GM19452 (cell line): ENCODE data around the gene KIF26B.

ENCODE experiments used
- ATAC-seq: cut with Tn5 transposase; IDR thresholded peaks from one replicate; pipeline ENCODE4 v1.9.1; 2021; ENCODE audit not compliant: unreplicated experiment

The KIF26B gene

GRCh38 chr1:245409341-245410195, 254.8 kb downstream of the KIF26B start:
- no peak for ATAC-seq

DNA sequence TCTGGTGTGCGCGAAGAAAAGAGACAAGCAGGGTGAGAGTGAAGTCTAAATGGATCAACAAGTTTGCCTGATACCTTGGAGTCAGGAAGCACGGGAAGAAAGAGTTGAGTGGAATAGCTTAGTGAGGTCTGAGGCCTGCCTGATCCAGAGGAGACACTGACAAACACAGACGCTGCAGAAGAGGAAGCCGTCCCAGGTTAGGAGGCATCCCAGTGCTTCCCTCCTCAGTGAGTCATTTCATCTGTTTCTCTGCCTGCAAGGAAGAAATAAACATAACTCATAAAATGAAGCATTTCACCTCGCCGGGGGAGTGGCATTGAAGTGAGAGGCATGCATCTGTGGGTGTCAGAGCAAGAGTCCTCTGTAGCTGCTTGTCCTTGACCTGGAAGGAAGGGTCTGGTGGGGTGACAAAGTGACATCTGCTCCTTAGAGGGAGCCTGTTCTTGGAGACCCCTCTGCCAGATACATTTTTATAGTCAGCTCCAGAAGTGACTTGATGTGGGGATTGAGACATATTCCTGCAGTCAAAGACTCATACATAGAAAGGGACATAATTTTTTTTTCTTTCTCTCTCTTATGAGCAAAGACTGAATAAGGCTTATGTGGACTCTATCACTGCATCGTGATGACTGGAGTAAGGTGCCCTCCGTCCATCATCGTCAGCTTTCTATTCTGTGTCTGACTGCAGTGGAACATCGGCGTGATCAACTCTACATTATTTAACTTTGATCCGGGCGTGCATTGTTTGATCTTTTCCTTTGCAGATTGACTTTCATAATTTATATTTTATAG, 256.7 kb downstream of the KIF26B start:
- no peak for ATAC-seq

- ATAC-seq, result no peak
Measured at GRCh38 chr1:245412306-245412705, 257.5 kb downstream of the KIF26B start.

GRCh38 chr1:245416781-245417180, 262.0 kb downstream of the KIF26B start:
- ATAC-seq, result no peak

GRCh38 chr1:245418077-245418476, 263.3 kb downstream of the KIF26B start:
- ATAC-seq, result no peak

DNA sequence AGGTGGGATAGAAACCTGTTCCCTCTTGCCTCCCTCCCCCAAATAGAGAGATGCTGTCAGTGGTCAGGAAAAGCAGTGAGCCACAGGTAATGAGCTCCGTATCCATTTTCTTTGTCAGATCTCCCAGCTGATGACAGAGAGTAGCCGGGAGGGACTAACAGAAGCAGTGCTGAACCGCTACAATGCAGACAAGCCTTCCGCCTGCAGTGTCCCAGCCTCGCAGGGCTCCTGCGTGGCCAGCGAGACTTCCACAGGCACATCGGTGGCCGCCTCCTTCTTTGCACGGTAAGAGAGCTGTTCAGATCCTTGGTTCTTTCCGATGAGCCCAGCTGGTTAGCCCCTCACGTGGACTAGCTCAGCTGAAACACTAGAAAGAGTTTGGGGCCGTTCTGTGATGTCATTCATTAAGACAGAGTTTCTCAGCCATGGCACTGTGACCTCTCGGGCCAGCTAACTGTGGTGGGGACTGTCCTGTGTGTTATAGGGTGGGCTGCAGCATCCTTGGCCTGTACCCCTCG, 264.7 kb downstream of the KIF26B start:
- ATAC-seq, result no peak

DNA sequence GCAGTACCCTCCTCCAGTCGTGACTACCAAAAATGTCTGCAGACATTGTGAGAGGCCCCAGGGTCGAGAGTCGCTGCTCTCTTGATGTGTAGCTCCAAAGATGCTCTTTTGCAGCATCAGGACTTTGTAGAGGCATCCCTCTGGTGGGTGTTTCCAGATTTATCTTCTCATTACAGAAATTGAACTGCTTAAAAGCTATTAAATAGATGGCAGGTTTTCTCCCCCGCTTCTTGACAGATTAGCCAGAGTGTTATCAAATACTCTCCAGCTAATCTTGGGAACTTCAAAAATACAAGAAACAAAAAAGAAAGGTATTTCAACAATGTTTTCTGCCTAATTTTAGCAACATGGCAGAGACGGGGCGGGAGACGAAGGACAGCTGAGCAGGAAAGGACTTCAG, 265.2 kb downstream of the KIF26B start:
- no peak for ATAC-seq

DNA sequence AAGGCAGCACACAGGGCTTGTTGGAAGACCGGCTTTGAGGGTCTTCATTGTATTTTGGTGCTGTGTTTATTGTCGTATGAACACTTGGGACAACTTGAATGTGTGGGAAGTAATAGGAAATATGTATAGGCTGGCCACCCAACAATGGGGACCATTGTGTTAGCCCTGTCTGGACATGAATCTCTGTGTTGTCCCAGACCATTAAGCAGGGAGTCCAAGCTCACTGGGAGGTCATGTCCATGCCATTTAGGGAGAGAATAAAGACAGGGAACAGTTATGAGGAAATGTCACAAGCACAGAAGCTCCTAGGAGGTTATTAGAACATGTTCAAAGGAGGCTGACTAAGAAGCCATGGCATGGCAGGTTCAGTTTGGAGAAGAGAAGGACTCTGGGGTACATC, 266.1 kb downstream of the KIF26B start:
- no peak for ATAC-seq

DNA sequence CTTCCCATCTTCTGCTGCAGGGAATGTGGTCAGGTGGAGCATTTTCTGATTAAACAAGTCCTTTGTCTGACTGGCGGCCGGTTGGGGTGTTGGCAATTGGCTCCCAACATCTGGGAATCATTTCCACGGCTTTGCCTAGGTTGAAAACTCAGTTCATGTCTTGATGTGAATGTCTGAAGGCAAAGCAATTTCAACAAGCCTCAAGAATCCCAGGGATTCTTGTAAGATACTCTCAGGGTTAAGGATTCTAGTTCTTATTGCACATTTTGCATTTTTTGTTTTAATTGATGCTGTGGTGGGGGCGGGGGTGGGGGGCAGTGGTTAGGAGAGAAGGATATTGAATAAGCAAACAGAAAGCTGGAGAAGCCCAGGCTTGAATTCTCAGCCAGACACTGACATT, 273.9 kb downstream of the KIF26B start:
- ATAC-seq, result no peak

DNA sequence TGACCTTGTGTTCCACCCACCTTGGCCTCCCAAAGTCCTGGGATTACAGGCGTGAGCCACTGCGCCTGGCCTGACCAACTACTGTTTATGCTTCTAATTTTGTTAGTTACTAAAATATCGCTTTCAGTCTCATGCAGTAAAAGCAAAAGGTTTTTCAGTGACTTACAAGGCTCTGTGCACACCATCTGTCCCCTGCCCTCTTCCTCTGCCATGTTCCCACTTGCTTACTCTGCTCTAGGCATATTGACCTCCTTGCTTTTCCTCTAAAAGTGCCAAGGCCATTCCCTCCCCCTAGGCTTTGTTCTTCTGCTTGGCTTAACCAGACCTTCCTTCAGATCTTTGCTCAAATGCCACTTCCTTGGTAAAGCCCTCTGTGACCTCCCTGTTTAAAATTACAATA, 276.9 kb downstream of the KIF26B start:
- ATAC-seq, result no peak

GRCh38 chr1:245432228-245432875, 277.6 kb downstream of the KIF26B start:
- ATAC-seq, result no peak

GRCh38 chr1:245433561-245433960, 278.8 kb downstream of the KIF26B start:
- ATAC-seq, result no peak

GRCh38 chr1:245434280-245434679, 279.5 kb downstream of the KIF26B start:
- no peak for ATAC-seq

DNA sequence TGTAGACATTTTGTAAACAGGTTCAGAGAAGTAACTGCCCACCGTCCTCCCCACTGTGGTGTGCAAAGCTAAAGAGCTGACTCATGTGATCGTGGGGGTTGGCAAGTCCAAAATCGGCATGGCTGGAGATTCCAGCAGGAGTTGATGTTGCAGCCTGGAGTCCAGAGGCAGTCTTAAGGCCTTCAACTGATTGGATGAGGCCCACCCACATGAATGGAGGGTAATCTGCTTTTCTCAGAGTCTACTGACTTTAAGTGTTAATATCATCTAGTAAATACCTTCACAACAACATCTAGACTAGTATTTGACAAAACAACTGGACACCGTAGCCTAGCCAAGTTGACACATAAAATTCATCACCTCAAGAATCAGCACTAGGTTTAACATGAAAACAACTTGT, 281.6 kb downstream of the KIF26B start:
- no peak for ATAC-seq

DNA sequence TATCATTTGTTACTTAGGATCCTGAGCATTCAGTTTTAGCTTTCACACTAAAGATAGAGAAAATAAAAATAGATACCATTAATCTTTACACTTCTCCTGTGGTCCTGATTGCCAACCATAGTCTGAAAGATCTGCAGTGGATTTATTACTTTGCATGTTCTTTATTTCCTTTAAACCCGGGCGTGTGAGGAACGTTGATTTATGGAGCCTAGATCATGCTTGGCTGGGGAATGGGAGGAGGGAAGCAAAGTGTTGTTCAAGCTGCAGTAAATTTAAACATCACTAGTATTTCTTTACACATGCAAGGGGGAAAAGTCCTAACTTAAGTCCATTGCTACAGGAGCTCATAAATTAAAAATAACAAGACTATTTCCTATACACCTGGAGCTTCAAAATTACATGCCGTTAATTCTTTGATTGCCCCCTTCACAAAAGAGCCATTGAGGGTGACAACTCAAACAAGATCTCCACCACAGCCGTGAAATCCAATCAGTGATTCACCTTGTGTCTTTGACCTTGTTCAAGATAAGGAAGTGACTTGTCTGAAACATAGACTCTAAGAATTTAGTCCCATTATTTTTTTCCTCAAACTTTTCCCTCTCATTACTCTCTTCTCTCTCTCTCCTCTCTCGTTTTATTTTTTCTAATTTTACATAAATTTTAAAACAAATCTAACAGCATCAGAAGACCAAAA, 282.7 kb downstream of the KIF26B start:
- ATAC-seq, result no peak

GRCh38 chr1:245440922-245441321, 286.1 kb downstream of the KIF26B start:
- no peak for ATAC-seq

GRCh38 chr1:245441689-245442088, 286.9 kb downstream of the KIF26B start:
- ATAC-seq, result no peak

DNA sequence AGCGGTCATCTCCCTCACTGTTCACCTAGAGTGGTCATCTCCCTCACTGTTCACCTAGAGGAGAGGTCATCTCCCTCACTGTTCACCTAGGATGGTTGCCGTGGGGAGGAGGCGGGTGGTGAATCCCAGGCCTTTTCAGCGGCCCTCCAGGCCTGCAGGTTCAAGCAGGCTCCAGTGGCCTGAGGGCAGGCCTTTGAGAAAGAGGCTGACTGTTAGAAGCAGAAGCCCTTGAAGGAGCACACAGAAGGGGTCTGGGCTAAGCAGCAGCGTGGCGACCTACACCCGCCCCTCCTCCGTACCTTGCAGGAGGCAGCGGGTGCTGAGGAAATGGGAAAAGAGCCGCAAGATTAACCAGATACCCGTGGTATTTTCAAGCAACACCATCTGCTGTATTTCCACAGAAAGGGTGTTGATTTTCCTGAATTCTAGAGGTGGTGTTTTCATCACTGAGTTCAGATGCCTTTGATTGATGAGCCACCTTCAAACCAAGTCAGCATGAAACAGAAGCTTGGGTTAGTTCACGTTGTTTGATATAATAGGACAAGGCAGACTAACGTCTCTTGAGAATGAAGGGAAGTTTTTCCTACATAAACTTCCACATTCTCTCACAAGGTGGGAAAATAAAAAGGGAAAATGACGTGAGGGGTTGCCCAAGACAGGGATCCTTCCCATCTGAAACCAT, 289.5 kb downstream of the KIF26B start:
- no peak for ATAC-seq

- no peak for ATAC-seq
Measured at GRCh38 chr1:245444945-245445344, 290.2 kb downstream of the KIF26B start.

DNA sequence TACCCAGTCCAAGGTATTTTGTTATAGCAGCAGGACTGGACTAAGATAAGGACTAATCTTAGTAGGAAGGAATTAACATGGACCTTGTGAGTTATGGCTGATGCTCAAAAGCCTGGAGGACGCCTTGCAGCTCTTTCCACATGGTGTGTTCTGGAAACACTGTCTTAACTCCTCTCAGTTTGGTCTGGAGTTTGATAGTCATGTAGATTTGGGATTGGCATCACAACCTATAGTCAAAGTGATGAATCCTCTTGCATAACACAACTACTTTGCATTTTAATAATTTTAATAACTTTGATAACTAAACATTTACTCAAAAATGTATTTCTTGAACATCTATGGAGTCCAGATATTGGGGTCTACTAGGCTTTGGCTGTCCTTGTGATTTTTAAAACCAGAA, 293.7 kb downstream of the KIF26B start:
- ATAC-seq, result no peak
